NK-92 (cell line): ENCODE measurements around the gene SH3BGR.

Source experiments
- DNase-seq: peaks from one replicate; lab custom pipeline; 2025; ENCODE audit not compliant: unreplicated experiment; lab: John Stamatoyannopoulos, UW

Gene SH3BGR

GRCh38 chr21:39511102-39511501, 59.3 kb downstream of the SH3BGR start:
- no peak for DNase-seq

- no peak for DNase-seq
Measured at GRCh38 chr21:39513735-39514134, 62.0 kb downstream of the SH3BGR start.

GRCh38 chr21:39515684-39516472, 64.1 kb downstream of the SH3BGR start:
- DNase-seq: no peak

GRCh38 chr21:39518055-39518846, 66.5 kb downstream of the SH3BGR start:
- no peak for DNase-seq

- no peak for DNase-seq
Measured at GRCh38 chr21:39518847-39519210, 67.1 kb downstream of the SH3BGR start.

- no peak for DNase-seq
Measured at GRCh38 chr21:39519835-39520234, 68.1 kb downstream of the SH3BGR start.

- no peak for DNase-seq
Measured at GRCh38 chr21:39523399-39523798, 71.6 kb downstream of the SH3BGR start.

- DNase-seq: no peak
Measured at GRCh38 chr21:39523915-39524314, 72.1 kb downstream of the SH3BGR start.

GRCh38 chr21:39525129-39525528, 73.4 kb downstream of the SH3BGR start:
- DNase-seq: no peak

- no peak for DNase-seq
Measured at GRCh38 chr21:39525601-39526000, 73.8 kb downstream of the SH3BGR start.

- DNase-seq: no peak
Measured at GRCh38 chr21:39527067-39527595, 75.4 kb downstream of the SH3BGR start.

GRCh38 chr21:39527664-39528381, 76.1 kb downstream of the SH3BGR start:
- DNase-seq: no peak

GRCh38 chr21:39529026-39529425, 77.3 kb downstream of the SH3BGR start:
- DNase-seq: no peak

- no peak for DNase-seq
Measured at GRCh38 chr21:39531064-39531463, 79.3 kb downstream of the SH3BGR start.

- no peak for DNase-seq
Measured at GRCh38 chr21:39531840-39532239, 80.1 kb downstream of the SH3BGR start.

GRCh38 chr21:39533545-39534380, 82.0 kb downstream of the SH3BGR start:
- no peak for DNase-seq

GRCh38 chr21:39535646-39536437, 84.1 kb downstream of the SH3BGR start:
- DNase-seq: no peak

GRCh38 chr21:39536835-39537234, 85.1 kb downstream of the SH3BGR start:
- no peak for DNase-seq

- DNase-seq: no peak
Measured at GRCh38 chr21:39537571-39537970, 85.8 kb downstream of the SH3BGR start.
